GM18867 (cell line): ENCODE measurements around the gene RAB4A.
"Not testable (repeated sequence)": the region's sequence is repeated elsewhere in the genome, so short reads cannot be mapped to it uniquely, and the experiment has no call there.

Experiments used
- ATAC-seq: cut with Tn5 transposase; IDR thresholded peaks from one replicate; pipeline ENCODE4 v1.9.1; 2021; ENCODE audit warnings: mild to moderate bottlenecking, moderate library complexity; ENCODE audit not compliant: unreplicated experiment

RAB4A gene

DNA sequence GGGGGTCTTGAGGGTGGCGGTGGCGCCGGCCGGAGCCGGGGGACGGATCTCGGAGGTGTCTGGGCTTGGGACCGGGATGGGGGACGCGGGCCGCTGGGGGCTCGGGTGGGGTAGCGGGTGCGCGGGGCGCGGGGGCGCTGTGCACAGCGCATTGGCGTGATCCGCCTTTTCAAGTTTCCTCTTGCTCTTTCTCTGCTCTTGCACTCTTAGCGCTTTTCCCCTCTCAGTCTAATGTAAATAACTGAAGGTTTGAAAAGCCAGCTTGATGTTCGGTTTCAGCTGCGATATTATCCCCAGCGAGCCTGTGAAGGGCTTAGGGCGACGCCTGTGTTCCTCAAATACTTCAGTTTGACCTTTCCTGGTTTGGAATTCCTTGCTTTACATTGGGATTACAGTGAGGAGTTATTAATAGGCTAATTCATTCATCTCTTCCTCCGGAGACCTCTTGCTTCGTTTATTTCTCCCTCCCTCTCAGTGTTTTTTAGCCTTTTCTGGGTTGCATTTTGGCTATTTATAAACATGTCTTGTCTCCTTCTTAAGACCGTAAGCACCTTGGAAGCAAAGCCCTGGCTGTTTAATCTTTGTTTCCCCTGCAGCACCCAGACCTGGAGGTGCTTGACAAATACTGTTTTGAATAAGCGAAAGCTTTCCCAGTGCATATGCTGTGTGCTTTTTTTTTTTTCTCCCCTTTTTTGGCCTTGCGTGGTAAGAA lies 693 bp downstream of the RAB4A start:
- ATAC-seq: peak; percentile 49

DNA sequence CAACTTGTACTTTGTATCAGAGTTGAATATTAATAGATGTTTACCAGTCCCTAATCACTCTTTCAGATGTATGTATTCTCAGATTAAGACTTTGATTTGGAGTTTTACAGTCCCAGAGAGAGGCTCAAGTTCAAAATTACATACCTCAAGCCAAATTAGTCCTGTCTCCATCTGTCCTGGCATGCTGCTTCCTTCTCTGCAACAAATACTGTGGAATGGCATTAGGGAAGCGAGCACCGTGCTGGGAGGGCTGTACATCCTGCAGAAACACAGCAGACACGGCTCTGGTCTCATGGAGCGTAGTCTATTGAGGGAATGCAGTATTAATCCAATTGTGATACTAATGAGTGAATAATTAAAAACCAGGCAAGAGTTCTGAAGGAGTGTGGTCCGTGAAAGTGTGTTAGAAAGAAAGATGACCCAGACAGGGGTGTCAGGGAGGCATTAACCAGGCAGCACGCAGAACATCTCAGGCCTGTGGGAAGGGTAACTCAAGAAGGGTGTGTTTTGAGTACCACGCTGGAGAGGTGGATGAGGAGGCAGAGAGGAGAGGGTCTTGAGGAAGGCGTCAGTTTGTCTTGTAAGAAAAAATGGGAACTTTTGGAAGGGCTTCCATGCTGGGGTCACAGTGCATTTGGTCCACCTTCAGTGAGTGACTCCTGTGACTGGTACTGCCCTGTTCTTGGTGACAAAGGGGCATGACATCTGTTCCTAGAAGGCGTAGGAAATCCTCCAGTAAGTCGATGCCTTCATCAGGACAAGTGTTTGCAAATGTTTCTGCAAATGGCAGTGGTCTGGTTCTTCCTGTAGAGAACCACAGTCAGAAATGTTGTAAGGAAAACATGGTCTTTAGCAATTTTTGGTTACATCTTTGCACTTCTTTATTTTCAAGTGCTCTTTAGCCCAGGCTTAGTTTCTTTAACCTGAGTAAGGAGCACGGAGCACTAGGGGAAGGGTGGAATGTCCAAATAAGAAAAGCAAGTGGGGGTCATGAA lies 1.6 kb downstream of the RAB4A start:
- no peak for ATAC-seq

DNA sequence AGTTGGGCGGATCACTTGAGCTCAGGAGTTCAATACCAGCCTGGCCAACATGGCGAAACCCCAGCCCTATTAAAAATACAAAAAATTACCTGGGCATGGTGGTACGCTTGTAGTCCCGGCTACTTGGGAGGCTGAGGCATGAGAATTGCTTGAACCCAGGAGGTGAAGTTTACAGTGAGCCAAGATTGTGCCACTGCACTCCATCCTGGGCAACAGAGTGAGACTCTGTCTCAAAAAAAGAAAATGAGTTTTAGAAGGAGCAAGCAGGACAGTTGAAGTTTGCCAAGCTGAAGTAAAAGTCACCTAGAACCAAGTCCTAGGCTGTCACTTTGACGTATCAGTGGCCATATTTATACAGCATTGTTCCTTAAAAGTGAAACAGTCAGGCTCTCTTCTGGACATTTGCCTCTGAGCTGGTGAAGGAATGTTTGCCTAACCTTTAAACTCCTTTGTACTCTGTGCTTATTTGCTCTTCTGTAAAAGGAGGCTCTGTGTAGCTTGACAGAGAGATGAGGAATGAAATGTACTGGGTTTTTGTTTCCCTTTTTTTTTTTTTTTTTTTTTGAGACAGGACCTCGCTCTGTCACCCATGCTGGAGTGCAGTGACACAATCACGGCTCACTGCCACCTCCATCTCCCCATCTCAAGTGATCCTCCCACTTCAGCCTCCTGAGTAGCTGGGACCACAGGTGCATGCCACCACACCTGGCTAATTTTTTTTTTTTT lies 2.8 kb downstream of the RAB4A start:
- no peak for ATAC-seq

DNA sequence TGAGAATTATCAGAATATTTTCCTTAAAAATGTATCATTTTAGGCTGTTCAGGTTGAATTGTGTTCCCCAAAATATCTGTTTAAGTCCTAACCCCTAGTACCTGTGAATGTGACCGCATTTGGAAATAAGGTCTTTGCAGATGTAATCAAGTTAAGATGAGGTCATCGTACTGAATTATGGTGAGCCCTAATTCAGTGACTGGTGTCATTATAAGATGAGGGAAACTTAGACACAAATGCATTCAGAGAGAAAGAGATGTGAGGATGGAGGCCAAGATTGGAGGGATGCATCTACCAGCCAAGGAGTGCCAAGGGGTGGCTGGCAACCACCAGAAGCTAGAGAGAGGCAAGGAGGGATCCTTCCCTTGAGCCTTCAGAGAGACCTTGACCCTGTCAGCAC lies 4.1 kb downstream of the RAB4A start:
- no peak for ATAC-seq

DNA sequence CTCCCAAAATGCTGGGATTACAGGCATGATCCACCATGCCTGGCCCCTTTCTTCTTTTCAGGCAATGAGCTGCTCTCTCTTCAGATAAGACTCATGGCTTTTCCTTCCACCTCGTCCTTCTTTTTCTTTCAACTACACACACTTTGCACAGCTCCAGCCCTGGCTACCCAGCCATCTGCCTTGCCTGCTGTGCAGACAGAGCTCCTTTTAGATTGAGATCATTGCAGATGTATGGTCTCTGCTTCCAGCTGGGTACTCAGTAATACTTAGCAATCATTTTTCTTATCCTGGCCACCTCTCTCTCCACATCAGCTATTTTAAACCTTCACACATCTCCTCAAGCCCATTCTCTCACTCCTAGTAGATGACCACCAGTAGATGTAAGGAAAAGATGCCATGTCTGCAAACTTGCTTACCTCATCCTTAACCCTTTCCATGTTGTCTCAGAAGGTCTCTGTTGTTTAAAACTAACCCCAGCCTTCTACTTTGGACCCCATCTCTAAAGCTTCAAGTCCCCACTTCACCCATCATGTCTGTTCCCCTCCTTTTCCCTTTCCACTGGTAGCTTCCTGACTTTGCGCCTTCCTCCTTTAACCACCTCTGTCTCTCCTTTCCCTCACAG lies 7.3 kb downstream of the RAB4A start:
- no peak for ATAC-seq

DNA sequence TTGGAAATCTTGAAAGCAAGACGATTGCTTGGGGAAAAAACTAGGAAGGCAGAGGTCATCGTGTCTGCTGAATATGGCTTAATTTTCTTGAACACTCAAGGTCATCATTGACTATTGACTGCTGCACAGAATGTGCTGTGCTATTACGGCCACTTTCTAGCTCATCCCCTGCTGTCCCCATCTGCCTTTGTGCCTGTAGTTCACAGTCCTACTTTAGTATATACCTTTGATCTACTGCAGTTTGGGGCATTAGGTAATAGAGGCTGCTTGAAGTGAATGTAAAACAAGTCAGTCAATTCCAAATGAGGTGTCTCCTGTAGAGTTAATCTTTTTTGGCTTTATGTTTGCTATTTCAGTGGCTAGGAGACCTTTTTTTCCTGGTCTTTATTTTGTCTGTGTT lies 8.3 kb downstream of the RAB4A start:
- no peak for ATAC-seq

DNA sequence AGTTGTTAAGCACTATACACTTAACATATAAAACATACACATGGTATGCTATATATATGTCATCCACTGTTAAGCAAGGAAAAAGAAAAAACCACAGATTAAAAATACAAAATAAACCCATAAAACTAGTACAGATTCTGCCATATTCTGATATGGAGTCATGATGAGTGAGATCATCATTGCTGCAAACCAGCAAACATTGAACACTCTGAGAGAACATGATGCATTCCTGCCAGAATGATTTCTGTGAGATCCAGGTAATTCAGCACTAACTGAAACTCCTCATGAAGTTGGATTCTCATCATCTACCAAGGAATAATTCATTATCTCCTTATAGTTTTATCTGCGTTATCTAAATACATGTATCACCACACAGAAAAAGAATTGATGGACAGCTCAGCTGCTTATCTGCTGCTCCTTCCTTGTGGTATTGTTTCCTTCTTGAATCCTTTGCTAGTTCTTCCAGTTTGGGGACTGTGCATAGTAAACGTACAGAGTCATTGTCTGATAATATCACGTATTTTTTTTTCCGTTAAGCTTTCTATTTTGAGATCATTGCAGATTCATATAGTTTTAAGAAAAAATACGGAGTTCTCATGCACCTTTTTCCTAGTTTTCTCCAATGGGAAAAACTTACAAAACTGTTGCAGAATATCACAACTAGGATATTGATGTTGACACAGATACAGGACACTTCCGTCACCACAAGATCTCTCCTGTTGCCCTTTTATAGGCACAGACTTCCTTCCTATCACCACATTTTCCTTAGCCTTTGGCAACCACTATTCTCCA lies 9.3 kb downstream of the RAB4A start:
- no peak for ATAC-seq

DNA sequence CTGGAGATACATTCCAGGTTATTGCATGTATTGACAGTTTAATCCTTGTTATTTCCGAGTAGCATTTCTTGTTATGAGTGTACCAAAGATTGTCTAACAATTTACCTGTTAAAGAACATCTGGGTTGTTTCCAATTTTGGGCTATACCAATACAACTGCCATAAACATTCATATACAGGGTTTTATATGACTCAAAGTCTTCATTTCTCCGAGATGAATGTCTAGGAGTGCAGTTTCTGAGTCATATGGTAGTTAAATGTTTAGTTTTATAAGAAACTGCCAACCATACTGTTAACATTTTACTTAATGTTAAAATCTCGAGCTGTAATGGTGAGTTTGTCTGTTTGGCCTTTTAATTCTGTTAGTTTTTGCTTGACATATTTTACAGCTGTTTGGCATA lies 10.0 kb downstream of the RAB4A start:
- no peak for ATAC-seq

DNA sequence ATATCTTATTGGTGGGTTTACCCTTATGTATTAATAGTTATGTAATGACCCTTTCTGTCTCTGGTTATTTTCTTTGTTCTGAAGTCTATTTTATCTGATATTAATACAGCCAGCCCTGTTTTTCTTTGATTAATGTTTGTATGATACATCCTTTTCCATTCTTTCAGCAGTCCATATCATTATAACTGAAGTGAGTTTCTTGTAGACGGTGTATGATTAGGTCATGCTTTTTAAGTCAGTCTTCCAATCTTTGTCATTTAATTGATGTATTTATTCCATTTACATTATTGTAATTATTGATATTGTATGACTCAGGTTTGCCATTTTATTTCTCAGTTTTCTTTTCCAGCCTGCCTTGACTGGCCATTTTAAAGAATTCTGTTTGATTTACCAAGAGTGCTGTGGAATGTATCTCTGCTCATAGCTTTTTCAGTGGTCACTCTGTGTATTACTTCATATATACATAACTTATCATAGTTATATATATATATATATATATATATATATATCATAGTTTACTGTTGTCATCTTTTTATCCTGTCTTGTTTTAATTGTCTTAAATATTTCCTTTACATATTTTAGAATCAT lies 10.5 kb downstream of the RAB4A start:
- ATAC-seq: no peak

DNA sequence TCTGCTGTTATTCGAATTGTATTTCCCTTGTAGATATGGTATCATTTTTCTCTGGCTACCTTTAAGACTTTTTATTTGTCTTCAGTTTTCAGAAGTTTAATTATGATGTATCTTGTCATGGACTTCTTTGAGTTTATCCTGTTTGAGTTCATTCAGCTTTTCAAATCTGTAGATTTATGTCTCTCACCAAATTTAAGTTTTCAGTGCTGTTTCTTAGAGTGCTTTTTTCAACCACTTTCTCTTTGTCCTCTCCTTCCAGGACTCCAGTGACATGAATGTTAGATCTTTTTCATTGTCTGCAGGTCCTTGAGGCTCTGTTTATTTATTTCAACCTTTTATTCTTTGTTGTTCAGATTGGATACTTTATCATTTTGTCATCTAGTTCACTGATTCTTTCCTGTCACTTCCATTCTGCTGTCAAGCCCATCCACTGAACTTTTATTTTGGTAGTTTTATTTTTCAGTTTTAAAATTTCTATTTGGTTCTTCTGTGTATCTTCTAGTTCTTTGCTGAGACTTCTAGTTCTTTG lies 11.4 kb downstream of the RAB4A start:
- ATAC-seq: no peak

DNA sequence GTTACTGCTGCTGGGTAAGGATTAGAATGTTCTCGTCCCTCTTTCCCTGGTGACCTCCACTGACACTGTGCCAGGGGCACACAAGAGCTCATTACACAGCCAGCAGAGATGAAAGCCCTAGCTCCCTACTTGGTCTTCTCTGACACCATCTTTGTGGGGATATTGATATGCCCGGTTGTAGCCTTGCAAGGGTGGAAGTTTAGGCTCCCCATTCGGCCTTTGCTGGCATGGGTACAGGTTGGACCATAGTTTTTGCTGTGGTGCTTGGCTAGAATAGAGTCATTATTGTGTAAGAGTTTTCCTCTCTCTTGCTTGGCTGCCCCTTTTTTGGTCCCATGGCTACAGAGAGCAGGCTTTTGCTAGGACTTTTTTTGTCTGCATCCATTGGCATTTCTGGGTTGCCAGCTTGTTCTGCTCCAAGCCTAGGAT lies 12.3 kb downstream of the RAB4A start:
- ATAC-seq: no peak

DNA sequence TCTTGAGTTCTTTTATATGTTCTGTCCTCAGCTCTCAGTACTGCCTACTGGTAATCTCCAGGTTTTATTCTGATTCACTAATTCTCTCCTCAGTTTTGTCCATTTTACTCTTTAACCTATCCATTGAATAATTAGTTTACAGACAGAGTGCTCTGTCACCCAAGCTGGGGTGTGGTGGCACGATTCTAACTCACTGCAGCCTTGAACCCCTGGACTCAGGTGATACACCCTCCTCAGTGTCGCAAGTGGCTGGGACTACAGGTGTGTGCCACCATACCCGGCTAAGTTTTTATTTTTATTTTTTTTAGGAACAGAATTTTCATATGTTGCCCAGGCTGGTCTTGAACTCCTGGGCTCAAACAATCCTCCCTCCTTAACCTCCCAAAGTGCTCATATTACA lies 14.0 kb downstream of the RAB4A start:
- ATAC-seq: no peak

DNA sequence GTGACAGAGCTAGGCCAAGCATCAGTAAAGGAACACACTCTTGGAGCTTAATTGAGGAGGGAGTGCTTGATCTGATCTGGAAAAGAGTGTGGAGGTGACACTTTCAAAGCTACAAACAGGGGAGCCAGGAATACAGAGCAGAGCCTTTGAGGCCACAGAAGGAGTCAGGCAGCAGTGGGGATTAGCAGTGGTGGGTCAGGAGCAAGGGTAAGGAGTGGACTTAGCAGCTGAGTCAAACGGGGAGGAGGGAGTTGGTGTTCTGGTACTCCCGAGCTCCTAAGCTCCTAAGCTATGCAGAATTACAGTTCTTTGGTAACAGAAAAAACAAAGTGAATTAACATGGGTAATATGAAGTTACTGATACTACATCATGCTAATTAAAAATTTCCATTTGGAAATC lies 14.5 kb downstream of the RAB4A start:
- ATAC-seq: no peak

DNA sequence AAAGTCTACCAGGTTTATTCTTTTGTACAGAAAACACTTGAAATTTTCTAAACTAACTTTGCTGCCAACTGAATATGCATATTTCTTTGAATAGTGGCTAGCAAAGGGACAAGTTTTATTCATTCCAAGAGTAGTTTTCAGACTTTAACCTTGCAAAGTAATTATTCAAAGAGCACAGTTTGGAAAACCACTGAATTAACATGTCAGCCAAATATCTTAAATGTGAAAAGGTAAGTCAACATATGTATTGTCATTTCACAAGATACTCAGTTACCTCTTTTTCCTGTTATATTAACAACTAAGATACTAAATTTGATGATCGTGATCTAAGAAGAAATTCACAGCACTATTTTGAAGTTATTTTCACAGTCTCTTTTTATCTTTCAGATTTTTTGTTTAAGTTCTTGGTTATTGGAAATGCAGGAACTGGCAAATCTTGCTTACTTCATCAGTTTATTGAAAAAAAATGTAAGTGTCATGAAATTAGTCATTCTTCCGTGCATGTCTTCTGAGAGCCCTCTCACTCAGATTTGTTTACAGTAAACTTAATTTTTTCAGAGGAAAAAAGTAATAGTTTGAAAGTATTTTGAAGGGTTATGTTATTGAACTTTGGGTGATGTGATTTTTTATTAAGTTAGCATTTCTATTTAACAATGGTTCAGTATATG lies 15.3 kb downstream of the RAB4A start:
- ATAC-seq: no peak

DNA sequence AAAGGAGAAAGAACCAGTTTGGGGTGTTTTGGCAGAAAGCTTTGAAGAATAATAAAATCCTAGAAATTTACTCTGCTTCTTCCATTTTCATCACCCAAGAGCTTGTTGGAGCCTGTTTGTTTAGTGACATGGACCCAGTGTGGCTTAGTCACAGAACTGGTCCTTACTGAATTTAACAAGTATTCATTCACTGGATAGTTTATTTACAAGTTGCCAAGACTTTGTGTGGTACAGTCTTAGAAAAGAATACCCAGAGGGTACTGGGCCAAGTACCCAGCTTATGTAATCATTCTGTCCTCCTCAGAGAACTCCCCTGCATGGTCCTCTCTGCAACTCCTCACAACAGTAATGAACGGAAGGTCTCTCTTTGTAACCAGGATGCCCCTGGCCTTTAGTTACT lies 16.4 kb downstream of the RAB4A start:
- ATAC-seq: no peak

DNA sequence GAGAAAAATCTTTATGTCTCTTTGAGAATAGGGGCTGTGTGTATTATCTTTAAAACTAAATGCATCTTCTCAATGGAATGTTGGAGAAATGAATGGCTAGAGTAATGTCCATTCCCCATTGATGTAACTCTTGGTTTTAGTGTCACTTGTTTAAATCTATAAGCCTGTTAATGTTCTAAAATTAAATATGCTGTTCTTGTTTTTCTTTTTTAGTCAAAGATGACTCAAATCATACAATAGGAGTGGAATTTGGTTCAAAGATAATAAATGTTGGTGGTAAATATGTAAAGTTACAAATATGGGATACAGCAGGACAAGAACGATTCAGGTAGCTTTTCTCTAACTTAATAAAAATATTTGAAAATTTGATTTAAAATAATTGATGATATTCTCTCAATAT lies 17.6 kb downstream of the RAB4A start:
- no peak for ATAC-seq

DNA sequence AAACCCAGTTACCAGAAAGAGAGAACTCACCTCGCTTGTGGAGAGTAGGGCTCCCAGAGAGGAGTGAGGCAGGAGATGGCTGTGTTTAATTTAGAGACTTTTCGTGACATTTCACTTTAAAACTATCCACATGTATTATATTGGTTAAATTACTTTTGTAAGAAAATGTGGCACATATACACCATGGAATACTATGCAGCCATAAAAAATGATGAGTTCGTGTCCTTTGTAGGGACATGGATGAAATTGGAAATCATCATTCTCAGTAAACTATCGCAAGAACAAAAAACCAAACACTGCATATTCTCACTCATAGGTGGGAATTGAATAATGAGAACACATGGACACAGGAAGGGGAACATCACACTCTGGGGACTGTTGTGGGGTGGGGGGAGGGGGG lies 20.8 kb downstream of the RAB4A start:
- ATAC-seq: not testable (repeated sequence)

DNA sequence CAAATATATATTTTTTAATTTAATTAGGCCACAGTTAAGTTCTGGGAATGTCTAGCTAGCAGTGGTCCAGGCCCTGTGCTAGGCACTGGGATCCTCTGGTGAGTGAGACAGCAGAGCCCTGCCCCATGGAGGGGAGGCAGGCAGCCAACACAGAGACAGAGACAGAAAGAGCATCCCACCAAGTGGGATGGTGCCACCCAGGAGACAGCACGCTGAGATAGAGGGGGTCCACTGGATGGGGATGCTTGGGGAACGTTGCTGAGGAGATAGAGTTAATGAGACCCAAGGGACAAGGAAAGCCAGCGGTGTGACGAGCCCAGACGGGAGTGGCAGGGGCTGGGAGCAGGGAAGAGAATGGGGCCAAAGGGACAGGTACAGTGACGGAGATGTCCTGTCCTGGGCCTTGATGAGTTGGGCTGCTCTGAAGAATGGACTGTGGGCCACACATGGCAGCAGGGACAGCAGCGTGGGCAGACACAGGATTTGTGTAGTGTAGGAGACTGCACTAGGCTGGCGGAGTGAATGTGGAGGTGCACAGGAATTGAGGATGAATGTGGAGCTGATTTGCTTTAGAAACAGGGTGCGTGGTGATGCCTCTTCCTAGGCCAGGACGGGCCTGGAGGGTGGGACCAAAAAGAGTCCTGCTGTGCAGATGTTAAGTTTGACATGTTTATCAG lies 22.8 kb downstream of the RAB4A start:
- no peak for ATAC-seq
